Ishikawa (cell line): ENCODE measurements around the gene BCL7A.

Experiments used
- CEBPB ChIP-seq: IDR thresholded peaks from 2 replicates; pipeline ENCODE4 v1.6.1; 2012
- CREB1 ChIP-seq: IDR thresholded peaks from 2 replicates; pipeline ENCODE4 v1.6.1; 2012; ENCODE audit warnings: low read depth
- EGR1 ChIP-seq: IDR thresholded peaks from 2 replicates; pipeline ENCODE4 v1.6.1; 2012
- EP300 ChIP-seq: IDR thresholded peaks from 2 replicates; pipeline ENCODE4 v1.6.1; 2012; ENCODE audit warnings: borderline replicate concordance
- FOXM1 ChIP-seq: IDR thresholded peaks from 2 replicates; pipeline ENCODE4 v1.6.1; 2012; ENCODE audit warnings: low read depth, borderline replicate concordance
- MAX ChIP-seq: IDR thresholded peaks from 2 replicates; pipeline ENCODE4 v1.6.1; 2012
- NFIC ChIP-seq: IDR thresholded peaks from 2 replicates; pipeline ENCODE4 v1.6.1; 2012
- RAD21 ChIP-seq: IDR thresholded peaks from 2 replicates; pipeline ENCODE4 v1.6.1; 2012; ENCODE audit warnings: low read depth
- REST ChIP-seq: IDR thresholded peaks from 2 replicates; pipeline ENCODE4 v1.6.1; 2012; ENCODE audit warnings: low read depth, mild to moderate bottlenecking
- TAF1 ChIP-seq: IDR thresholded peaks from 2 replicates; pipeline ENCODE4 v1.6.1; 2012; ENCODE audit warnings: low read depth, mild to moderate bottlenecking
- TCF12 ChIP-seq: IDR thresholded peaks from 2 replicates; pipeline ENCODE4 v1.6.1; 2012; ENCODE audit warnings: low read depth
- TEAD4 ChIP-seq: IDR thresholded peaks from 2 replicates; pipeline ENCODE4 v1.6.1; 2012
- YY1 ChIP-seq: IDR thresholded peaks from 2 replicates; pipeline ENCODE4 v1.6.1; 2012; ENCODE audit warnings: low read depth
- ZBTB7A ChIP-seq: IDR thresholded peaks from 2 replicates; pipeline ENCODE4 v1.6.1; 2012; ENCODE audit warnings: low read depth
- TF ChIP-seq, protein P1 (sequence below): IDR thresholded peaks from 2 replicates; pipeline ENCODE4 v1.6.1; 2012

BCL7A gene

GRCh38 chr12:122062832-122063693 is 41.4 kb downstream of the BCL7A start:
- TF ChIP-seq CEBPB (no peak), RAD21 (no peak), TCF12 (no peak), NFIC (no peak), TAF1 (no peak), TEAD4 (no peak), YY1 (no peak), EP300 (no peak), CREB1 (no peak), MAX (no peak), ZBTB7A (no peak), REST (no peak), EGR1 (no peak), FOXM1 (no peak)
- TF ChIP-seq, protein P1, sequence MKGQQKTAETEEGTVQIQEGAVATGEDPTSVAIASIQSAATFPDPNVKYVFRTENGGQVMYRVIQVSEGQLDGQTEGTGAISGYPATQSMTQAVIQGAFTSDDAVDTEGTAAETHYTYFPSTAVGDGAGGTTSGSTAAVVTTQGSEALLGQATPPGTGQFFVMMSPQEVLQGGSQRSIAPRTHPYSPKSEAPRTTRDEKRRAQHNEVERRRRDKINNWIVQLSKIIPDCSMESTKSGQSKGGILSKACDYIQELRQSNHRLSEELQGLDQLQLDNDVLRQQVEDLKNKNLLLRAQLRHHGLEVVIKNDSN: no peak

GRCh38 chr12:122063694-122064024 is 42.0 kb downstream of the BCL7A start:
- TF ChIP-seq MAX: no peak
- no peak for TF ChIP-seq EGR1
- no peak for TF ChIP-seq YY1
- TF ChIP-seq RAD21: no peak
- no peak for TF ChIP-seq CEBPB
- no peak for TF ChIP-seq TEAD4
- TF ChIP-seq NFIC: no peak
- TF ChIP-seq ZBTB7A: no peak
- TF ChIP-seq REST: no peak
- no peak for TF ChIP-seq TCF12
- TF ChIP-seq TAF1: no peak
- TF ChIP-seq, protein P1: no peak
- no peak for TF ChIP-seq CREB1
- TF ChIP-seq FOXM1: no peak
- TF ChIP-seq EP300: no peak

- TF ChIP-seq EP300 (no peak), RAD21 (peak; percentile 39; the same call in 1 of the 2 replicates), YY1 (peak; percentile 78; the same call in 1 of the 2 replicates), MAX (peak; percentile 95), REST (no peak)
- TF ChIP-seq, protein P1: peak; percentile 95
Measured at GRCh38 chr12:122064025-122064777, 42.5 kb downstream of the BCL7A start.
